HG02852 (cell line): ENCODE results near the gene ADAM12.

Source experiments
- ATAC-seq: cut with Tn5 transposase; IDR thresholded peaks from one replicate; pipeline ENCODE4 v1.9.1; 2021; ENCODE audit warnings: mild to moderate bottlenecking, moderate library complexity; ENCODE audit not compliant: unreplicated experiment

The ADAM12 gene

GRCh38 chr10:126324826-126325225, 63.5 kb downstream of the ADAM12 start:
- ATAC-seq: no peak

- ATAC-seq: no peak
These were observed 66.8 kb downstream of the ADAM12 start for GRCh38 chr10:126321440-126321839.

- ATAC-seq: no peak
These were observed 70.5 kb downstream of the ADAM12 start for GRCh38 chr10:126317751-126318150.

GRCh38 chr10:126315494-126316177, 72.6 kb downstream of the ADAM12 start:
- no peak for ATAC-seq

GRCh38 chr10:126314863-126315493, 73.3 kb downstream of the ADAM12 start:
- ATAC-seq: no peak

- ATAC-seq: no peak
These were observed 76.1 kb downstream of the ADAM12 start for GRCh38 chr10:126312167-126312566.

- no peak for ATAC-seq
These were observed 78.9 kb downstream of the ADAM12 start for GRCh38 chr10:126309228-126309883.

- no peak for ATAC-seq
These were observed 85.2 kb downstream of the ADAM12 start for GRCh38 chr10:126302826-126303665.

GRCh38 chr10:126302476-126302756, 85.9 kb downstream of the ADAM12 start:
- no peak for ATAC-seq

GRCh38 chr10:126301701-126302475, 86.4 kb downstream of the ADAM12 start:
- no peak for ATAC-seq

- no peak for ATAC-seq
These were observed 93.8 kb downstream of the ADAM12 start for GRCh38 chr10:126294451-126294850.

GRCh38 chr10:126290232-126290631, 98.0 kb downstream of the ADAM12 start:
- ATAC-seq: no peak

- ATAC-seq: no peak
These were observed 99.5 kb downstream of the ADAM12 start for GRCh38 chr10:126288547-126289493.

- ATAC-seq: no peak
These were observed 102.0 kb downstream of the ADAM12 start for GRCh38 chr10:126286256-126286780.

GRCh38 chr10:126283307-126283706, 105.0 kb downstream of the ADAM12 start:
- ATAC-seq: no peak

GRCh38 chr10:126278851-126279250, 109.4 kb downstream of the ADAM12 start:
- ATAC-seq: no peak

- no peak for ATAC-seq
These were observed 111.1 kb downstream of the ADAM12 start for GRCh38 chr10:126277181-126277580.

GRCh38 chr10:126272526-126272925, 115.8 kb downstream of the ADAM12 start:
- ATAC-seq: no peak

GRCh38 chr10:126270111-126270510, 118.2 kb downstream of the ADAM12 start:
- no peak for ATAC-seq
